ENCODE measurements around the gene GPC6. TPM values are rescaled to one million over a fixed set of nuclear protein-coding genes. Genes with fewer than 3 reads are reported as not detected.
A peak's percentile ranks its signal among the peaks of the same experiment; 100 is the strongest.

GPC6 gene
- total and polyA plus RNA-seq, 12 donors = 0.15 to 5.4 (median 2.5) TPM

DNA sequence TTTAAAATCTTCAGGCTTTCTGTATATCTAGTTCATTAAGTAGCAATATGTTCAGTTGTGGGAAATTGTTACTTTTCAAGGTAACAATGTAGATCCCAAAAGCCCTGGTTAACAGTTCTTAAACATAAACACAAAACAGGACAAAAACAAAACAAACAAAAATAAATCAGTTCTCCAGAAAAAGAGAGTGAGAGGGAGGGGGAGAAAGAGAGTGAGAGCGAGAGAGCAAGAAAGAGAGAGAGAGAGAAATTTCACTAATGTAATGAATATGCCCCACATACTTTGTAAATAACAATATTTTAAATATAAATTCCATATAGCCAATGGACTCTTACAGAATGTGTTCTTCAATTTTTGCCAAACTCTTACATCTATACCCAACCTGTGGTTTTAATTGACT lies 275.5 kb downstream of the GPC6 start:
- WGBS, 2 donors = 96 to 100% methylated on average over 1 of the region's 1 CpG
- TF ChIP-seq, protein P1, sequence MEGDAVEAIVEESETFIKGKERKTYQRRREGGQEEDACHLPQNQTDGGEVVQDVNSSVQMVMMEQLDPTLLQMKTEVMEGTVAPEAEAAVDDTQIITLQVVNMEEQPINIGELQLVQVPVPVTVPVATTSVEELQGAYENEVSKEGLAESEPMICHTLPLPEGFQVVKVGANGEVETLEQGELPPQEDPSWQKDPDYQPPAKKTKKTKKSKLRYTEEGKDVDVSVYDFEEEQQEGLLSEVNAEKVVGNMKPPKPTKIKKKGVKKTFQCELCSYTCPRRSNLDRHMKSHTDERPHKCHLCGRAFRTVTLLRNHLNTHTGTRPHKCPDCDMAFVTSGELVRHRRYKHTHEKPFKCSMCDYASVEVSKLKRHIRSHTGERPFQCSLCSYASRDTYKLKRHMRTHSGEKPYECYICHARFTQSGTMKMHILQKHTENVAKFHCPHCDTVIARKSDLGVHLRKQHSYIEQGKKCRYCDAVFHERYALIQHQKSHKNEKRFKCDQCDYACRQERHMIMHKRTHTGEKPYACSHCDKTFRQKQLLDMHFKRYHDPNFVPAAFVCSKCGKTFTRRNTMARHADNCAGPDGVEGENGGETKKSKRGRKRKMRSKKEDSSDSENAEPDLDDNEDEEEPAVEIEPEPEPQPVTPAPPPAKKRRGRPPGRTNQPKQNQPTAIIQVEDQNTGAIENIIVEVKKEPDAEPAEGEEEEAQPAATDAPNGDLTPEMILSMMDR (IDR thresholded peaks at IDR 0.05) = no peak
- Histone ChIP-seq H3K4me1 (peaks cover 0 to 4% (median 0%) of the 10 kb centered on the region in 9 donors), H3K27ac (no peak overlapping the region), H3K36me3 (no peaks in the 10 kb centered on the region), H3K4me3 (no peak overlapping the region), H3K9me3 (no peaks in the 10 kb centered on the region), H3K27me3 (peaks cover 0 to 5% (median 0%) of the 10 kb centered on the region in 7 donors)
- ATAC-seq = no peak
- intact Hi-C loops (cut with DNase I) = no loop called here
- no peak for DNase-seq

DNA sequence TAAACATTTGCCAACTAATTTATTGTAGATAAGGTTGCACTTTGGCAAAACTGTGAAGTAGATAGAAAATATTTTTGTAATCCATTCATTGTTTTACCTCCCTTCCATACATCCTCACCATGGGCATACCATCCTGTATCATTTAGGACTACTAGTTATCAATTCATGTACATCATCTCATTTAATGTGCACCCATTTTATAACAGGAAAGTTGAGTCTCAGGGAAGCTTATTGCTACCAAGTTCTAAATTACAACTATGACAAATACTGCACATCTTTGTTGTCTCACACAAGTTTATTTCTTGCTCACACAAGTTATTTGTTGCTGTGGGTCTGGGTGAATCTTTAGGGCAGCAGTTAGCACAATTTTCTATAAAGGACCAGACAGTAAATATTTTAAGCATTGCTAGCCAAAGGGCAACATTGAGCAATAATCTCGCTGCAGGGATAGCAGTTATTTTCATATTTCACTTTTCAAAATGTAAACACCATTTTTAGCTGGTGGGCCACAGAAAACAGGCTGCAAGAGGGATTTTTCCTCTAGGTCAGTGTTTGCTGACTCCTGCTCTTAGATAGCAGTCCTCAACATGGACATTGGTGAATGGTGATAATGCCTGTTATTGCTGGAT lies 276.5 kb downstream of the GPC6 start:
- no peaks in the 10 kb centered on the region for H3K36me3 ChIP-seq
- no peak overlapping the region for H3K4me3 ChIP-seq
- TF ChIP-seq, protein P1 (IDR thresholded peaks at IDR 0.05) = no peak
- H3K9me3 ChIP-seq = no peaks in the 10 kb centered on the region
- DNase-seq (no peak), ATAC-seq (no peak)
- no peak overlapping the region for H3K27ac ChIP-seq
- H3K27me3 ChIP-seq = no peaks in the 10 kb centered on the region
- peaks cover 0 to 4% (median 0%) of the 10 kb centered on the region in 9 donors for H3K4me1 ChIP-seq
- 69 to 90% methylated on average over 1 of the region's 1 CpG for WGBS, 2 donors
- intact Hi-C loops (cut with DNase I) = no loop called here

- intact Hi-C loops (cut with DNase I) = no loop called here
- Histone ChIP-seq H3K27me3 (no peaks in the 10 kb centered on the region), H3K27ac (no peak overlapping the region), H3K4me1 (peaks cover 0 to 4% (median 0%) of the 10 kb centered on the region in 9 donors), H3K4me3 (no peak overlapping the region), H3K9me3 (no peaks in the 10 kb centered on the region), H3K36me3 (no peaks in the 10 kb centered on the region)
- WGBS, 2 donors = 32 to 35% methylated on average over 3 of the region's 3 CpGs
- ATAC-seq (peak in 2 of 8 donors; percentile 49 to 52), DNase-seq (no peak)
- TF ChIP-seq, protein P1 (IDR thresholded peaks at IDR 0.05) = no peak
Observed at GRCh38 chr13:93505104-93505952, 278.7 kb downstream of the GPC6 start.

DNA sequence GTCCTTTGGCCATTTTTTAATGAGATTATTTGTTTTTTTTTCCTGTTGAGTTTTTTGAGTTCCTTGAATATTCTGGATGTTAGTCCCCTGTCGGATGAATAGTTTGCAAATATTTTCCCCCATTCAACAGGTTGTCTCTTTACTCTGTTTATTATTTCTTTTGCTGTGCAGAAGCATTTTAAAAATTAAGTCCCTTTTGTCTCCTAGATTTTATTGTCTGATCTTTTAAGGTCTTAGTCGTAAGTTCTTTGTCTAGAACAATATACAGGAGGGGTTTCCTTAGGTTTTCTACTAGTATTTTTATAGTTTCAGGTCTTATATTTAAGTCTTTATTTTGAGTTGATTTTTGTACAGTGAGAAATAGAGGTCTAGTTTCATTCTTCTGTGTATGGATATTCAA lies 284.4 kb downstream of the GPC6 start:
- no peaks in the 10 kb centered on the region for H3K9me3 ChIP-seq
- H3K27ac ChIP-seq = no peak overlapping the region
- WGBS, 2 donors = 48 to 50% methylated on average over 2 of the region's 2 CpGs
- no peaks in the 10 kb centered on the region for H3K27me3 ChIP-seq
- ATAC-seq (no peak), DNase-seq (no peak)
- intact Hi-C loops (cut with DNase I) = no loop called here
- no peaks in the 10 kb centered on the region for H3K36me3 ChIP-seq
- TF ChIP-seq, protein P1 (IDR thresholded peaks at IDR 0.05) = no peak
- H3K4me3 ChIP-seq = no peak overlapping the region
- no peaks in the 10 kb centered on the region for H3K4me1 ChIP-seq

Data from heart right ventricle (tissue), 16 donors.